NCI-H69 (cell line): Measurements from ENCODE around the gene TRAT1.
"Not testable (repeated sequence)": the region's sequence is repeated elsewhere in the genome, so short reads cannot be mapped to it uniquely, and the experiment has no call there.

Experiments used
- DNase-seq: peaks from one replicate; lab custom pipeline; 2025; lab: John Stamatoyannopoulos, UW

The TRAT1 gene, protein sequence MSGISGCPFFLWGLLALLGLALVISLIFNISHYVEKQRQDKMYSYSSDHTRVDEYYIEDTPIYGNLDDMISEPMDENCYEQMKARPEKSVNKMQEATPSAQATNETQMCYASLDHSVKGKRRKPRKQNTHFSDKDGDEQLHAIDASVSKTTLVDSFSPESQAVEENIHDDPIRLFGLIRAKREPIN

DNA sequence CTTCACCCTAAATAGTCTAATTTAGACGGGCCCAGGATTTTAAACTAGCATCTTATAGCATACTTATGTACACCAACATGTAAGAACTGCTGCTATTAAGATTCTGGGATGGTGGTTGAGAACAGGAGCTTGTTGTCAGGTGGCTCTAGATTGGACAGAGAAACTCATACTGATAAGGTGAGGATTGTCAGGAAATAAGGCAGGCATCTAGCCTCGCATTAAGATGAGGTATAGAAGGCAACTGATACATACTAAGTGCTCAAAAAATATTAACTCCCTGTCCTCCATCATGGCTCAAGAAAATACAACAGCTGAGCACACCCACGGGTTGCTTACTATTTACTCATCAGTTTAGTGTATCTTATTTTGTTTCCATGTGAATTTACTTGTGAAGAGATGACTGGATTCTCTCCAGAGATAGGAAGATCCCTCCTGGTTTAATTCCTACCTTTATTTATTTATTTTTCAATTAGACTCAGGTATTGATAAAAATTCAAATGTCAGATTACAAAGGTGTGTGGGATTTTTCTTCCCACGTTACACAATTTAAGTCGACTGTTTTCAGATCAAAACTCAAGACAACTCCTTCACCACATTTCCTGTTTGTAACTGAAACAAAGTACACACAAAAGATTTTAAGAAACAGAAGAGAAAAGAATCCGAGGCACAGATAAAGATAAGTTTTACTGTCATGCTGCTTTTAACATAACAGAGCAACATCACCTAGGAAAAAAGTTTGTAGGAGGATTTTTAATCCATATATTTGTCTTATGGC is at the start of gene TRAT1:
Gene TRAT1, plus strand, starts transcription at position 664 of the 775 bp plus-strand sequence. CDS start 142 bp downstream, outside the sequence.
- DNase-seq: no peak

DNA sequence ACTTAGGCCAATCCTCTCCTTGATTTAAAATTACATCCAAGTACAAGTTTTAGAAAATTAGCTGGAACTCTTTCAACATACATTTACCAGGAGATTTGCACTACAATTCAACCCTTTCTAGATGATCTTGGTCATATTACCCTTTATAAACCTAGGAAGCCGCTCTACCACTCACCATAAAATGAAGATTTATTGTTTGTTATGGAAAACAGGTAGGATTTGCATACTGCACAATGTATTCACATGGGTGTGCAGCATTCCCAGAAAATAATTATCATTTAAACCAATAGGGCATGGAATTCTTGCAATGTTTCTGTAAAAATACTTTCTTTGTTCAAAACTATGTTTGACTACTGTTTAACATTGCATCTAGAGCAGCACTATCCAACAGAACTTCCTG is 46.9 kb upstream of the TRAT1 start:
- DNase-seq: no peak

DNA sequence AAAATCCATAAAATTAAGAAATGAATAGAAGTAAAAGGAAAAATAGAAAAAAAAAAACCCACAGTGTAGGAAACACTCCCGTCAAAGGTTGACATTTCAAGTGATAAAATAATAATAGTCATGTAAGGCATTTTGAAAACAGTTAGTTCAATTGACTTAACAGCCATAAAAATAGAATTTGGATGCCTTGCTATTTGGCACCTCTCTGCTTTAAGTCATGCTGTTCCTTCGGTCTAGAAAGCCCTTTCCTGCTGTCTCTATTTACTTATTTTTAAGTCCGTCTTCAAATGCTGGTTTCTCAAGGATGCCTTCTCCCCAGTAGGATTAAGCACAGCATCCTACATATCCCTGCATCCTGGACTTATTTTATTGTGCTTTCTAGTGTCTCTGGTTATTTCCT is 43.1 kb upstream of the TRAT1 start:
- DNase-seq: no peak

DNA sequence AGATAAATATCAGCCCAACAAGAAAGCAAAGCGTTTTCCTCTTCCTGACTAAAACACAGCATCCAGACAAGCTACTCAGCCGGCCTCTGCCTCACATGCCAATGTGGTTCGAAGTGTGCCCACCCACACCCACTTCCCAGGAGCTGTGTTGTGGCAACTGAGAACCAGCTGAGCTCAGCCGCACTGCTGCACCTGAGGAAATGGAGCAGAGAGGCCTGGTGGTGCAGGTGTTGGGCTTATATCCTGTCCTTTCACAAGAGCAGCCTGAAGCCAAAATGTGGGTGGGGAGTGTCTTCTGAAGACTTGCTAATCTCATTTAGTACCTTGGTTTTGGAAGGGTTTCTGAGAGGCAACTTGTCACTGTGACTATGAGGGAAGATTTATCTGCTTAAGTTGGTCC is 42.4 kb upstream of the TRAT1 start:
- DNase-seq: no peak

DNA sequence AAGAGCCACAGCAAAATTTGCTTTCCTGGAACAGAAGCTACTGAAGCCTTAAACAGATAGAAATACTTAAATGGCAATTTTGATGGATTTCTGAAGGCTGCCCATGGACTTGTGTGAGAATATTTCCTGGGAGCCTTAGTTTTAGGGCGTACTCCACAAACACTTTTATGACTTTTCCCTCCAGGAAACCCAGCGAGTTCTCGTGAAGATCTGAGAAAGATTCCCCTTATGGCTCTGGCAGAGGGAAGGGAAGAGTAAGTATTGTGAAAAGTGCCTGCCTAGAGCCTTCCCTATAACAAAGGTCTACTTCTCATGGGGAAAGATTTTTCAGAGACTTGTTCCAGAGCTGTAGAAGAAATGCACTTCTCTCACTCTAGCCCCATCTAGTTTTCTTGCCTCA is 31.1 kb upstream of the TRAT1 start:
- DNase-seq: no peak

DNA sequence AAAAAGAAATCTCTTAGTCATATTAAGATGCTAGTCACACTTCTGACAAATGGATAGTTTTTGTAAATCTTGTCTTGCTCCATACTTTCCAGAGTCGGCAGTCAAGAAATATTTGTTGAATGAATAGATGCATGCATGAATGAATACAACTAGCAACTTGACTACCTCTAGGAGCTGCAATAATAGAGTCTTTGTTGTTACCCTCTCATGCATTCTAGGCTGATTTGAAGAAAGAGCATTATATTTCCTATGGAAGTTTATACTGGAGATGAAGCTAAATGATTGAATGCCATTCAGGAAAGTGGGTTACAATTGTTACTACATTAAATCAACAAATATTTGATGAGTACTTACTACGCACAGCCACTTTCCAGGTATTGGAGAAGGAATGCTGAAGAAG is 18.1 kb upstream of the TRAT1 start:
- no peak for DNase-seq

DNA sequence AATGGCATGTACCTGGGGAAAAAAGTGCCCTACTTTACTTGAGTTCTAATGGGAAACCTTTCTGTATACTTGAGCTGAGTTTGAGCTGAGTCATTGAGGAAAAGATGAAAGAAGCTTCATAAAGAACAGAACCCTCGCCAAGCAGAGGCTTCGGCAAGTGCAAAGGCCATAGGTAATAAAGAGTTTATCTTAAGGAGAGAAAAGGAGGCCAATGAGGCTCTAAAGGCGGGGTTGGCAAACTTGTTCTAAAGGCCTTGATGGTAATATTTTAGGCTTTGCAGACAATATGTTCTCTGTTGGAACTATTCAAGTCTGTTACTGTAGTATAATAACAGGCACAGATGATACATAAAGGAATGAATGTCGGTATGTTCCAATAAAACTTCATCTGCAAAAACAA is 17.6 kb upstream of the TRAT1 start:
- no peak for DNase-seq

DNA sequence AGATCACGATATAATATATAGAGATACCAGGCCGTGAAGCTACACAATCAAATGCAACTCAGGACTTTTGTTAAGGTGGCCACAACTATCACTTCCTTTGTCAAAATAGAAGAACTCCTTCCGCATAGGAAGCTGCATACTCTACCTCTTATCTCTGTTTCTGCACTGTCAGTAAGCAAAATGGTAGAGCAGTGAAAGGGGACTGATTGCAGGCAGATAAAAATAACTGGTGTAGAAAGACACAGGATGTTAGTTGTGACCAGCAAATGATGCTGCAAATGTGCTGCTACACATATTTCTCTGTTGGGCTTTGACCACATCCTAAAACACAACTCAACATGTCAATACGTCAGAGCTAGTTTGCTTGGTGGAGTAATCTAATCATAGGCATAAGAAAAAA is 16.3 kb upstream of the TRAT1 start:
- DNase-seq: no peak

DNA sequence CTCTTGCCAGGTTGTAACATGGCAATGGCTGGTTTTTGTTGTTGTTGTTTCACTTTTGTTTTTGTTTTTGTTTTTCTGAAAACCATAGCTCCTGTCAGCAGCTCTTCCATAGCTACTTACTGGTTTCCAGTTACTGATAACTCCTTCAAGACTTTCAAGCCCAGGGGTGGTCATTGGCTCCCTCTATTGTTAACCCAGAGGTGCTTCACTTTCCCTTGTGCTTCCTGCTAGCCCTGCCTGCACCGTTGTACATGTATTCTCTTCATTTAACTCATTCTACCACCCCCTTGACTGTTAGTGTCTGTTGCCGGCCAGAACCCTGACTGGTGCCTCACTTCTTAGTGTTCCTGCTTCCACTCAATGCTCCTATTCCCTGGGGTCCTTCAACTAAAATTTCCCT is 4.2 kb upstream of the TRAT1 start:
- DNase-seq: peak; percentile 22

DNA sequence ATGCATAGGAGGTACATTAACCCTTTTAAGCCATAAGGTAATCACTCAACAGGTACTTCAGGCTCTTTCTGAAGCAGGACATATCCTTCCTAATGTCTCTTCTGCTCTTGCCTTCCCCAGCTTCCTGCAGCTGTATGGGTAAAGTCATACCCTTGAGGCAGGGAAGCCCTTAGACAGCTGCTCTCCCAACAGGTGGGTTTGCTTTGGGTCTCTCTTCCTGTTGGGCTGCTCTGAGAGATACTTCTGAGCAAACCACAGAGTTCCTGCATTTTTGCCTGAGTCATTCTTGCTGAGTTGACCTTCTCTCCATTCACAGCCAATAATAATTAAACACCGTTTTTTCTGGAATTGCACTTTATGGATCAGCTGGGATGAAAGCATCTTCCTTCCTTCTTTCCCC is 2.0 kb upstream of the TRAT1 start:
- DNase-seq: peak; percentile 4

DNA sequence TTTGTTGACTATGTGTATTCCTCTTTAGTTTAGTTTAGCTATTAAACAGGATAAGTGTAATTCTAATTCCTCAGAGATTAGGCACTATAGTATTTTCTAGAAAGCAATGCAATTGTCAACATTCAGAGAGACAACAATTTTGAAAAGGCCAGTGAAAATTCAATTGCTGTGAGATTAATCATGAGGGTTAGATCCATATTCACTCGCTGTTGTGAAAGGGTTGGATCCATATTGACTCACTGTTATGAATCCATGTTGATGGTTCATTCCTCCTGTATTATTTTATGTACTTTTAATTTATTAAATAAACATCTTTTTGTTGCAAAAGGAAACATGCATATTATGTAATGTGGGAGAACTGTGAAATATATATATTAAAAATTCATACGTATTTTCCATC is 641 bp downstream of the TRAT1 start:
- no peak for DNase-seq

DNA sequence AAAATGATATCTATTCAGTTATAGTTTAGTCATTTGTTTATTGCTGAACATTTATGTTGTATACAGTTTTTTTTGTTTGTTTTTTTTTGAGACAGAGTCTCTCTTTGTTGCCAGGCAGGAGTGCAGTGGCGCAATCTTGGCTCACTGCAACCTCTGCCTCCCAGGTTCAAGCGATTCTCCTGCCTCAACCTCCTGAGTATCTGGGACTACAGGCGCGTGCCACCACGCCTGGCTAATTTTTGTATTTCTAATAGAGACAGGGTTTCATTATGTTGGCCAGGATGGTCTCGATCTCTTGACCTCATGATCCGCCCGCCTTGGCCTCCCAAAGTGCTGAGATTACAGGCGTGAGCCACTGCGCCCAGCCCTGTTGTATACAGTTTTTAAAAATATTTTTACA is 1.2 kb downstream of the TRAT1 start:
- DNase-seq: not testable (repeated sequence)

DNA sequence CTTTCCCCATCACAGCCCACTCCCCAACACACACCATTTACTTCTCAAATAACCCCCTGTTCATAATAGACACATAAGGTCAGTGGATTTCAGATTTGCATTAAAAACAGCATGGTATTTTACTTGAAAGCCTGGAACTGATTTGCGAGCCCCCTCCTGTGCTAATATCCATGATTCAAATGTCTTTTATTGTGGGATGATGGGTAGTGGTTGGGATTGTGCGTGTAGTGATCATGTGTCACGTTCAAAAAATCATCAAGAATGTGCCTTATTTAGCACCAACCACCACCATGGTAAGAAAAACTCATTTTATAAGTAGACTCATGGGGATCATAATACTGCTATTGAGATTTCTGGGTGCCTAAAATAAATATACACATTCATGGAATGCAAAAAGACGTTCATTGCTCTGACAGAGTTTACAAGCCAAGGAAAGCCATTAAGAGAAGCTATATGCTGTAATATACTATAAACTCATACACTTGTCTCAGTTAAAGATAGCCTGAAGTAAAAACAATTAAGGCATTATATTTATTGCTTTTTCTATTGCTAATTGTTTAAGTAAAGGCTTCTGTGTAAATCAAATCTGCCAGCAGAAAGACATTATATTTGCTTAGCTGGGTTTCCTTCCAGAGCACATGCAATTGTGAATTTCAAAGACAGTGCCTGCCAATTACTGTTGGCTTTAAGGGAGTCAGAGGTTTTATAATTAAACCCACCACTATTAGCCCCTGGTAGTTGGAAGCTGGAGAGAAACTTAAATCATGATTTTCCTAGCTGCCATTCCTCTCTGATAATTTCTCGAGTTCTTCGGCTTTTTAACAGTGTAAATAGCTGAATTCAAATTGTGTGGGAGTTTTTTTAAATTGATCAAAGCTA is 4.0 kb downstream of the TRAT1 start:
- peak; percentile 39 for DNase-seq

DNA sequence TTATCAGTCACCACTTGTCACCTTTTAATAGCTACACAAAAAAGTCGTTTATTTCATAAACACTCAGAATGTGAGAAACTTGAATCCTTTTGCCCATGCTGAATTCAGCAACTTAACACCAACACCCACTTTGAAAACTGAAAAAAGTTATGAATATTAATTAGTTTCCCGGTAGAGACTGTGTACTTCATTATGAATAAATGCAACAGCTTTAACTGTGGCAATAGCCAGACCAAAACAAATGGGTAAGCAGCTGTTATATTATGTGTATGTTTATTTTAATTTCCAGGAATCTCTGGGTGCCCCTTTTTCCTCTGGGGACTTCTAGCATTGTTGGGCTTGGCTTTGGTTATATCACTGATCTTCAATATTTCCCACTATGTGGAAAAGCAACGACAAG is 7.8 kb downstream of the TRAT1 start:
- DNase-seq: no peak

DNA sequence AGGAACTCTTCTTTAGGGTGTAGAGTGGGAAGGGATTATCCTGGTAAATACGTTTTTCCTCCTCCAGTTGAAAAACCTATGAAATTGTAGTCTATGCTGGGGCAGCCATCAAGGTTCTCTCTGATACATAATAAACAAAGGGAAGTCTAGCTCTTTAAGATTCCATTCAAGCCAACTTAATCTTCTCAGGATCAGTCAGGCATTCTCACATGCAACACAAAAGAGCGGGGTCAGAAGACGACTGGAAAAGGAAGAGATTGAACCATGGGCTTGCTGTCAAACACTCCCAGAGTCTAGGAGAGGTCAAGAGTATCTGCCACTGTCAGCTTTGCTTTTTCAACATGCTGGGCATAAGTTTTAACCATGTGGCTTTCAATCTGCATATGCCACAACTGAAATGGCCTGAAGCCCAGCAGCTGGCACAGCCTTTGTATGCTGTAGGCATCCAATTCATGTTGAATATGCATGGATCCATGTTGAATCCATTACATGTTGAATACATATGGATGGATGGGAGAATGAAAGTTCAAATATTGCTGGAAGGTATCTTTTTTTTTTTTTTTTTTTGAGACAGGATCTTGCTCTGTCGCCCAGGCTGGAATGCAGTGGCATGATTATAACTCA is 8.5 kb downstream of the TRAT1 start:
- no peak for DNase-seq

DNA sequence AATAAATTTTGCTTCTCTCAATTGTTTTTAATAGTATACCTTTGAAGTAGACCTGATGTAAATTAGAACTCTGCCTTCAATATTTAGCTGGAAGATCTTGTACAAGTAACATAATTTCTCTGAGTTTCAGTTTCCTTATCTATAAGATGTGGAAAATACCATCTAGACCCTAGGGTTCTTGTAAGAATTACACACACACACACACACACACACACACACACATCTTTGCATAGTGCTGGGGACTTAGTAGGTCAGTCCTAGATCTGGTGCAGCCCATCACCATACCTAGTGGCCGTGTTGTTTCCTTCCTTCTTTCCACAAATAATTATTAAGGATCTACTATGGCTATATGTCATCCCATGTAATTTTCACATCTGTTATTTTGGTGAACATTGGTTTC is 11.0 kb downstream of the TRAT1 start:
- no peak for DNase-seq

DNA sequence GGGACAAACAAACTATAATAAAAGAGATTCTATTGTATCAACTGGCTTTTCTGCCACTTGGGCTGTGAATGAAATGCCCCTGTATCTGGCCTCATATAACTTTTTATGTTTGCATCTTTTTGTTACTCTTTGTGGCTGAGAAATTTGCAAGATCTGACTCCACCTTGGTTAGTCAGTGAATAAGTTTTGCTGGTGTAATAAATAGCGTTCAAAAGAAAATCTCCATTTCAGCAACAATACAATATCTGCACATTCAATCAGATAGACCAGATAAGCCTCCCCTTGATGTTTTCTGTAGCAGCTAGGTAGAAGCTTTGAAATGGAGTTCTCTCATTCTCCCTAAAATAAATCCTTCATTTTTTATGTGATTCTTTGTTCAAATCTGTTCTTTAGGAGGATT is 12.0 kb downstream of the TRAT1 start:
- no peak for DNase-seq

DNA sequence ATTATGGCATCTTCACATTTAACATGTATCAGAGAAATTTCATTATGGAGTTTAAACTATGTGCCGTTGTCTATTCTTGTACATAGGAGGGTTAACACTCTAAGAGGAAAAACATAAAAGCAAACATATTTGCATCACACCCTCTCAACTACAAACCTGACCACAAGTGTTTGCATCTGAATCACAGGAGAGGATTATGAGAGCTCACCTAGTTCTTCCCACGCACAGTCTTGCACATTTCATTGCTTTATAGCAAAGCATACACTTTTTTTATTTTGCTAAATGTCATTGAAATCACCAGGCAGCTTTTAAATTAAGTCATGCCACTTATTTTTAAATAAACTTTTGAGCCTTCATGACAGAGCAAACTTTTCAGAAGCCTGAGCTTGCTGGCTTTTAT is 12.5 kb downstream of the TRAT1 start:
- DNase-seq: no peak

DNA sequence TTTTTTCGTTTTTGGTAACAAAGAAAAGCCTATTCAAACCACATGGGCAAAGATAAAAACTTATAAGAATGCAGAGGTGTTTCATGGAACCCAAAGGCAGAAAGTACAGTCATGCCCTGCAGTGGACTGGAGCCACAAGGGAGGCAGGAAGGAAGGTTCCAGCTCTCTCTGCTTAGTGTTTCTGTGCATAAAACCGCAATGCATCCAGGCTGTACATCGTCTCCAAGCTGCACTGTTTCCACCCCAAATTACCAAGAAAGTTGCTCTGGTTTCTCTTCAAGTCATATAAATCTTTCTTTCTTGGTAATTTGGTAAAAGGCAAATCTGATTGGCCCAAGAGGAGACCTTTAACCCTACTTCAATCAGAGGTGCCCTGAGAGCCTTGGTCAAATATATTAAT is 15.8 kb downstream of the TRAT1 start:
- no peak for DNase-seq

DNA sequence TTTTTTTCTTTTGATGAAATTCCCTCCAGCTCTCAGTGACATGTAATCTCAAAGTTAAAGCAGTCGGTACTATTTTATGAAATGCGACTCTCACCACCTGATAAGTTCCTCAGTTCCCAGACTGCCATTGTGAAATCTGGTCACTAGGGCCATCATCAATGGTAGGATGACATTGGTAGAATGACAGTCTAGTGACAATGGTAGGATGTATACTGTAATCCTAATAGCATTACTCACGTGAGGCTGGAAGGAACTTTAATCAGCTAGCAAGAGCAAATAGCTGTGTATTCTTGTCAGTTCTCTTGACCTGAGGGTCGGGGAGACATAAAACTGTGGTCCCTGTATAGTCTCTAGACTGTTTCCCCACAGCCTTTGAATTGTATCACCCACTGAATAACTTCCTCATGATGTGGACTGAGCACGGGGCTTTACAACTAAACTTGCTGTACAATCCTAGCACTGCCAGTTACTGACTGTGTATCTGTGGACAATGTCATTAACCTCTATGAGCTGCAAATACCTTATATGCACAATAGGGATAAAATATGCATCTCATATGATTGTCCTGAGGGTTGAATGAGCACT is 23.2 kb downstream of the TRAT1 start:
- DNase-seq: no peak

DNA sequence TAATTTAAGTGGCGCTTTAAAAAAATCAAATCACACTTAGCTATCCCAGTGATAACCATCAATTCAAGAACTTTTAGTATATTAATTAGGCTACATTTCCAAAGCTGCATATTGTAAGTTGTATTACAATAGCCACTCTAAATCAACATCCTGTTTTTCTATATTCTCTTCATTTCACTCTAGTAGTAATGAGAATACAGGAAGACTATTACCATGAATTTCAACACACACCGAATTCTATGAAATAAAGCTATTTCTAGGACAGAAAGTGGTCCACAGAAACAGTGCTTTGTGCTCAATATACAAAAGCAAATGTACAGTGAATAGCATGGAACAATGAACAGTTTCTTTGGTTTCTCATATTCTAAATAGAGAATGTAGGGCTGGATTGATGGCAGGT is 24.6 kb downstream of the TRAT1 start:
- DNase-seq: no peak

DNA sequence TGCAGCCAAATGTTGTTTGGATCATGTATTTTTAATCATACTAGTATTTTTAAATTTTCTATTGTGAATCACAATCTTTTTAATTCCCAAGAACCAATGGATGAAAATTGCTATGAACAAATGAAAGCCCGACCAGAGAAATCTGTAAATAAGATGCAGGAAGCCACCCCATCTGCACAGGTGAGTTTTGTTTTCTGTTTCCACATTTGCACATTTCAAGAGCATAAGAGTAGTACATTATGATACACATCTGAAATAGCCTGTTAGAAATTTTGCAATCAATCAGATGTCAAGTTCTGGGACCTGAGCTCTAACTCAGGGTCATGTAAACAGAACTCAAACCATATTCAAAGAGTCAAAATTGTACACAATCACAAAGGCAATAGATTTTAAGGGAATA is 26.5 kb downstream of the TRAT1 start:
- DNase-seq: no peak
